ENCODE data around the gene METTL23.

GRCh38 chr17:76697702-76698465 lies 28.8 kb upstream of the METTL23 start:
- TF ChIP-seq CTCF (optimal IDR thresholded peaks at IDR 0.05 in 1 of 3, IDR thresholded peaks at IDR 0.05 in 1 of 3, conservative IDR thresholded peaks at IDR 0.05 in 1 of 3; ENCODE audit: extremely low read depth in 1 of 3, insufficient read depth in 2 of 3, low read length in 3 of 3) (no peak), EZH2 (IDR thresholded peaks at IDR 0.05; ENCODE audit: low read length) (no peak)
